AG04450 (cell line): Measurements from ENCODE around the gene GH1. TPM values are rescaled to one million over a fixed set of nuclear protein-coding genes. Genes with fewer than 3 reads are reported as not detected.
"Not testable (repeated sequence)": the region's sequence is repeated elsewhere in the genome, so short reads cannot be mapped to it uniquely, and the experiment has no call there.

Experiments used
- CTCF ChIA-PET: fragments of 300-600, 350-600 bp; formaldehyde crosslinking; extraction: SDS; loops from one replicate; lab custom pipeline; 2022; ENCODE audit warnings: antibody characterized with exemption, inconsistent platforms; lab: Charles Lee
- POLR2A ChIA-PET: fragments of 350-600 bp; formaldehyde crosslinking; extraction: SDS; loops from one replicate; lab custom pipeline; 2021; ENCODE audit warnings: antibody characterized with exemption, inconsistent platforms; lab: Yijun Ruan, JAX
- DNase-seq: peaks from one replicate; pipeline ENCODE4 v3.0.0-alpha.2; 2011; ENCODE audit warnings: low read depth, low spot score
- H3K27ac ChIP-seq: one replicate; pipeline ENCODE4 v1.5.1; 2012; ENCODE audit warnings: low read depth, low read length, control low read depth
- H3K27me3 ChIP-seq: one replicate; pipeline ENCODE4 v1.6.0; 2012; ENCODE audit warnings: low read length; ENCODE audit not compliant: control insufficient read depth, insufficient read depth
- H3K4me3 ChIP-seq: 2 replicates; pipeline ENCODE4 v1.5.1; 2011; ENCODE audit warnings: mild to moderate bottlenecking, low read depth, low read length, control low read depth
- H3K9me3 ChIP-seq: 2 replicates; pipeline ENCODE4 v1.5.1; 2012; ENCODE audit warnings: low read length; ENCODE audit not compliant: control insufficient read depth, insufficient read depth
- polyA minus RNA-seq: library from RNA; depleted of rRNA, polyadenylated mRNA; stranded (reverse); fragments of >200 nt; gene quantifications from 2 replicates; pipeline ENCODE4 v1.2.3, GENCODE V29; 2011; rRNA and poly(A)+ RNA removed
- polyA plus RNA-seq: library from polyadenylated mRNA; depleted of rRNA; stranded (reverse); fragments of >200 nt; gene quantifications from 2 replicates; pipeline ENCODE4 v1.2.3, GENCODE V29; 2011; rRNA removed
- TF ChIP-seq, protein P1 (sequence below): IDR thresholded peaks from 2 replicates; pipeline ENCODE4 v1.5.1; 2011; ENCODE audit warnings: low read depth, low read length, control low read depth, inconsistent platforms

GH1 gene
- polyA plus RNA-seq (not detected in 2 replicates), polyA minus RNA-seq (not detected in 2 replicates)

DNA sequence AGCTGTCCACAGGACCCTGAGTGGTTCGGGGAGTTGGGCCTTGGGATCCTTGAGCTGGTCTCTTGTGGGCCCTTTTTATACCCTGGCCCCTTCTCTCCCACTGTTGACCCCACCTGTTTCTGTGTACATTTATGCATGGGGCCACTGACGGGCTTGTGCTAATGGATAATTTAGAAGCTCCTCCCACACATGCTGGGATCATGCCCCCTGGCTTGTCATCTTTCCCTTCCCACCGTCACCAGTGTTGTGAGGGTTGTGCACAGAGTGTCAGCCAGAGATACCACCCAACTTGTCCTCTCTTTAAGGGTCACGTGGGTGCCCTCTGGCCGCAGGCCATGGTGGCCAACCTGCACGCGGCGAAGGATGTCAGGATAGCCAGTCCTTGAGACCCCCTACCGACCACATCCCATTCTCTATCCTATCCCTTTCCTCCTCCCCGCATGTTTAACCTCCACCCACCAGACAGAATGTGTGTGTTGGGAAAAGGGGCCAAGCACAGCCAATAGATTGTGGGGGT, at the start of gene GH1:
TSS of gene GH1 (minus strand) at position 51 of the 517 bp plus-strand sequence. CDS start 63 bp downstream, outside the sequence.
- DNase-seq, H3K4me3 ChIP-seq, H3K9me3 ChIP-seq, H3K27ac ChIP-seq, POLR2A ChIA-PET: not testable (repeated sequence)
- H3K27me3 ChIP-seq: peaks cover 20% of the 10 kb centered on the region
- CTCF ChIA-PET: interaction anchor here (0.7 to 4.6 kb wide), 25 partner anchors 9 to 372 kb away, joined by 3 to 110 read pairs (median 5); partner anchors contain the start of genes CD79B and ICAM2

DNA sequence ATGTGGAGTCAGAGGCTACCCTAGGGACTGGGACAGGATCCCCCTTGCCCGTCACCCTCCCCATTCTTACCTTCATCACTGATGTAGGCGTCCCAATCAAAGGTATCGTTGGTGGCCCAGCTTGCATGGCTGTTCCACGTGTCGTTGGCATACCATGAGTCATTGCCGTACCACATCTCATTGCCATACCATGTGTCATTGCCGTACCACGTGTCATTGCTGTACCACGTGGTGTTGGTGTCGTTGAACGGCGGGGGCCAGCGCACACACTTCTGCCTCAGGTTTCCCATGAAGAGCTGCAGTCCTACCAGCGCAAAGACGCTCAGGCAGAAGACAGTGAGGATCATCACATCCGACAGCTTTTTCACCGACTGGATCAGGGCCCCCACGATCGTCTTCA, 49.3 kb upstream of the GH1 start:
- ChIA-PET POLR2A (interaction anchor here (0.6 kb wide), 1 partner anchor 31 kb away, joined by 3 read pairs; no protein-coding TSS in a partner anchor), CTCF (interaction anchor here (1.0 to 2.0 kb wide), 2 partner anchors 50 to 61 kb away, joined by 3 to 7 read pairs; partner anchors contain the start of gene GH1)
- Histone ChIP-seq H3K27me3 (peaks cover 12% of the 10 kb centered on the region), H3K27ac (no peak overlapping the region), H3K4me3 (no peak overlapping the region), H3K9me3 (no peaks in the 10 kb centered on the region; the same call in 1 of the 2 replicates)
- TF ChIP-seq, protein P1, sequence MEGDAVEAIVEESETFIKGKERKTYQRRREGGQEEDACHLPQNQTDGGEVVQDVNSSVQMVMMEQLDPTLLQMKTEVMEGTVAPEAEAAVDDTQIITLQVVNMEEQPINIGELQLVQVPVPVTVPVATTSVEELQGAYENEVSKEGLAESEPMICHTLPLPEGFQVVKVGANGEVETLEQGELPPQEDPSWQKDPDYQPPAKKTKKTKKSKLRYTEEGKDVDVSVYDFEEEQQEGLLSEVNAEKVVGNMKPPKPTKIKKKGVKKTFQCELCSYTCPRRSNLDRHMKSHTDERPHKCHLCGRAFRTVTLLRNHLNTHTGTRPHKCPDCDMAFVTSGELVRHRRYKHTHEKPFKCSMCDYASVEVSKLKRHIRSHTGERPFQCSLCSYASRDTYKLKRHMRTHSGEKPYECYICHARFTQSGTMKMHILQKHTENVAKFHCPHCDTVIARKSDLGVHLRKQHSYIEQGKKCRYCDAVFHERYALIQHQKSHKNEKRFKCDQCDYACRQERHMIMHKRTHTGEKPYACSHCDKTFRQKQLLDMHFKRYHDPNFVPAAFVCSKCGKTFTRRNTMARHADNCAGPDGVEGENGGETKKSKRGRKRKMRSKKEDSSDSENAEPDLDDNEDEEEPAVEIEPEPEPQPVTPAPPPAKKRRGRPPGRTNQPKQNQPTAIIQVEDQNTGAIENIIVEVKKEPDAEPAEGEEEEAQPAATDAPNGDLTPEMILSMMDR: no peak
- no peak for DNase-seq

- peaks cover 3% of the 10 kb centered on the region; the same call in 1 of the 2 replicates for H3K9me3 ChIP-seq
- ChIA-PET POLR2A (interaction anchor here (0.6 kb wide), 1 partner anchor 230 kb away, joined by 3 read pairs; no protein-coding TSS in a partner anchor), CTCF (interaction anchor here (0.6 to 1.0 kb wide), 2 partner anchors 52 to 62 kb away, joined by 3 to 4 read pairs; no protein-coding TSS in a partner anchor)
- no peak overlapping the region for H3K27ac ChIP-seq
- TF ChIP-seq, protein P1: no peak
- DNase-seq: no peak
- peaks cover 12% of the 10 kb centered on the region for H3K27me3 ChIP-seq
- no peak overlapping the region for H3K4me3 ChIP-seq
Measured at GRCh38 chr17:63966646-63967264, 48.1 kb upstream of the GH1 start.

DNA sequence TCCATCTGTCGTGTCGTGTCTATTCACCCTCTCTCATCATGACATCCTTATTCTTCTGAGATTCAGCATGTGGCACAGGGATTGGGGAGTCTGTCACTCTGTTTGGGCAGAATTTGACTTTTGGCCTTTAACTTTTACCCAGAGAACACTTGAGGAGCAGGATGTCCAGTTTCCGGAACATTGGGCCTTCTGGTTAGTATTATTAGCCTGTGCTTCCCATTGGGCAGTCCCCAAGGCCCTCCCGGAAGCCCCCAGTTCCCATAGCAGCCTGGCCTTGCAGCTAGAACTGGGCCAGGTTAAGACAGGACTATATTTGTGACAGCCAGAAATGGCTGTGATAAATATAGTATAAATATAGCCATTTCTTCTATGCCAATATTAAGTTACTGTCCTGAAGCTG, 44.5 kb upstream of the GH1 start:
- ChIA-PET POLR2A (no interaction called here), CTCF (interaction anchor here (0.7 kb wide), 1 partner anchor 16 kb away, joined by 3 read pairs; no protein-coding TSS in a partner anchor)
- Histone ChIP-seq H3K27me3 (peaks cover 12% of the 10 kb centered on the region), H3K9me3 (peaks cover 5% of the 10 kb centered on the region; the same call in 1 of the 2 replicates), H3K4me3 (no peak overlapping the region), H3K27ac (no peak overlapping the region)
- TF ChIP-seq, protein P1: no peak
- DNase-seq: no peak

GRCh38 chr17:63962298-63962744, 43.7 kb upstream of the GH1 start:
- TF ChIP-seq, protein P1: no peak
- no peak overlapping the region for H3K4me3 ChIP-seq
- POLR2A ChIA-PET: interaction anchor here (0.6 kb wide), 1 partner anchor 30 kb away, joined by 4 read pairs; no protein-coding TSS in a partner anchor
- no peak overlapping the region for H3K27ac ChIP-seq
- peaks cover 5% of the 10 kb centered on the region; the same call in 1 of the 2 replicates for H3K9me3 ChIP-seq
- no peak for DNase-seq
- CTCF ChIA-PET: interaction anchor here (1.6 to 1.7 kb wide), 2 partner anchors 15 to 43 kb away, joined by 6 to 8 read pairs; no protein-coding TSS in a partner anchor
- peaks cover 9% of the 10 kb centered on the region for H3K27me3 ChIP-seq
